Sigmoid colon (tissue), 4 donors: ENCODE data around the gene FOXS1.

ENCODE experiments used
- EP300 ChIP-seq, 4 donors: sonication (generic); formaldehyde crosslinking; IDR thresholded peaks; one replicate each; pipeline ENCODE4 v1.6.1; 2017; ENCODE audit warnings: antibody characterized with exemption in 4 of 4
- POLR2A ChIP-seq, 2 donors: fragments of 450-650 bp; IDR thresholded peaks; one replicate each; pipeline ENCODE4 v1.6.1; 2016; ENCODE audit warnings: antibody characterized with exemption in 2 of 2, mild to moderate bottlenecking in 2 of 2, moderate library complexity in 2 of 2
- POLR2AphosphoS5 ChIP-seq, 4 donors: sonication (generic); formaldehyde crosslinking; IDR thresholded peaks; one replicate each; pipeline ENCODE4 v1.6.1; 2017; ENCODE audit warnings: antibody characterized with exemption in 4 of 4
- TF ChIP-seq, protein P1 (sequence below), 4 experiments: fragments of 450-650 bp in 3 of 4; fragments of 200-600 bp in 1 of 4; IDR thresholded peaks; one replicate each; pipeline ENCODE4 v1.5.1; 2016 to 2019; ENCODE audit warnings: antibody characterized with exemption in 4 of 4, mild to moderate bottlenecking in 3 of 4, moderate library complexity in 2 of 4

DNA sequence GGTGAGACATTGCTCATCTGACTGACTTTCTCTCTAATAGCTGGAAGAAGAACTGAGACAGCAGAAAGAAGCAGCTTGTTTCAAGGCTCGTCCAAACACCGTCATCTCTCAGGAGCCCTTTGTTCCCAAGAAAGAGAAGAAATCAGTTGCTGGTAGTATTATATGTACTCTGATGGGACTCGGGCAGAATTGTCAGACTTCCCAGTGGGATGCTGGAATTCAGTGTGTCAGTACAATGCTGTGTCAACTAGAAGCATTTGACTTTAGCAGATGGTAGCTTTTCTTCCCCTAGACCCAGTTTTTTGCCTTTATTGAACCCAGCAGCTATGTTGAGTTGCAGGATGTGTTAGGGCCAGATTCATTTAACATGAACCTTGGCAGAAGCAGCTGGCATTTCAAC lies 48.0 kb downstream of the FOXS1 start:
- TF ChIP-seq, protein P1, sequence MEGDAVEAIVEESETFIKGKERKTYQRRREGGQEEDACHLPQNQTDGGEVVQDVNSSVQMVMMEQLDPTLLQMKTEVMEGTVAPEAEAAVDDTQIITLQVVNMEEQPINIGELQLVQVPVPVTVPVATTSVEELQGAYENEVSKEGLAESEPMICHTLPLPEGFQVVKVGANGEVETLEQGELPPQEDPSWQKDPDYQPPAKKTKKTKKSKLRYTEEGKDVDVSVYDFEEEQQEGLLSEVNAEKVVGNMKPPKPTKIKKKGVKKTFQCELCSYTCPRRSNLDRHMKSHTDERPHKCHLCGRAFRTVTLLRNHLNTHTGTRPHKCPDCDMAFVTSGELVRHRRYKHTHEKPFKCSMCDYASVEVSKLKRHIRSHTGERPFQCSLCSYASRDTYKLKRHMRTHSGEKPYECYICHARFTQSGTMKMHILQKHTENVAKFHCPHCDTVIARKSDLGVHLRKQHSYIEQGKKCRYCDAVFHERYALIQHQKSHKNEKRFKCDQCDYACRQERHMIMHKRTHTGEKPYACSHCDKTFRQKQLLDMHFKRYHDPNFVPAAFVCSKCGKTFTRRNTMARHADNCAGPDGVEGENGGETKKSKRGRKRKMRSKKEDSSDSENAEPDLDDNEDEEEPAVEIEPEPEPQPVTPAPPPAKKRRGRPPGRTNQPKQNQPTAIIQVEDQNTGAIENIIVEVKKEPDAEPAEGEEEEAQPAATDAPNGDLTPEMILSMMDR (IDR thresholded peaks at IDR 0.05) = no peak
- TF ChIP-seq POLR2AphosphoS5 (IDR thresholded peaks at IDR 0.05) = no peak
- TF ChIP-seq POLR2A (IDR thresholded peaks at IDR 0.05) = no peak
- TF ChIP-seq EP300 (IDR thresholded peaks at IDR 0.05) = no peak
